GM19452 (cell line): Measurements from ENCODE around the gene CEP170.
"Not testable (repeated sequence)": the region's sequence is repeated elsewhere in the genome, so short reads cannot be mapped to it uniquely, and the experiment has no call there.

Experiments
- ATAC-seq: cut with Tn5 transposase; IDR thresholded peaks from one replicate; pipeline ENCODE4 v1.9.1; 2021; ENCODE audit not compliant: unreplicated experiment

Gene CEP170

DNA sequence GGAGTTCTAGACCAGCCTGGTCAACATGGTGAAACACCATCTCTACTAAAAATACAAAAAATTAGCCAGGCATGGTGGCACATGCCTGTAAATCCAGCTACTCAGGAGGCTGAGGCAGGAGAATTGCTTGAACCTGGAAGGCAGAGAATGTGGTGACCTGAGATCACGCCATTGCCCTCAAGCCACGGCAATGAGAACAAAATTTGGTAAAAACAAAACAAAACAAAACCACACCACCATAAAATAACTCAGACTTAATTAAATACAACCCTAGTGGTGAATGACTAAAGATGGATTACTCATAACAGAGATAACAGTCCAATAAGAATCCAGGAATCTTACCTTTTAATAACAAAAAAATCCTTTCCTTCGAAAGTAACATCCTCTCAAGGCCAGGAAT is 167.7 kb downstream of the CEP170 start:
- ATAC-seq, result not testable (repeated sequence)
